Tibial nerve (tissue), 4 donors: ENCODE results near the gene FALEC. TPM values are rescaled to one million over a fixed set of nuclear protein-coding genes. Genes with fewer than 3 reads are reported as not detected.

ENCODE experiments used
- DNase-seq, 2 donors: peaks; one replicate each; pipeline ENCODE4 v3.0.0-alpha.2; 2019; ENCODE audit warnings: low spot score in 2 of 2
- H3K27ac ChIP-seq, 4 donors: fragments of 200-600 bp; sonication (generic) in 3 of 4; one replicate each; pipeline ENCODE4 v1.5.1; 2017 to 2019; ENCODE audit warnings: mild to moderate bottlenecking in 1 of 4
- H3K27me3 ChIP-seq, 2 donors: fragments of 200-600 bp; sonication (generic) in 1 of 2; one replicate each; pipeline versions ENCODE4 v1.5.1 to v1.6.0; 2017 to 2019
- H3K36me3 ChIP-seq, 3 donors: fragments of 200-600 bp; sonication (generic); one replicate each; pipeline ENCODE4 v1.5.1; 2018 to 2019
- H3K4me1 ChIP-seq, 4 donors: fragments of 200-600 bp; sonication (generic) in 3 of 4; one replicate each; pipeline ENCODE4 v1.5.1; 2017 to 2019
- H3K4me3 ChIP-seq, 4 donors: fragments of 200-600 bp; sonication (generic) in 3 of 4; one replicate each; pipeline ENCODE4 v1.5.1; 2017 to 2019; ENCODE audit warnings: mild to moderate bottlenecking in 1 of 4, moderate library complexity in 1 of 4
- H3K9me3 ChIP-seq, 4 donors: fragments of 200-600 bp; sonication (generic) in 3 of 4; one replicate each; pipeline ENCODE4 v1.5.1; 2017 to 2019
- CTCF ChIP-seq, 5 experiments: fragments of 200-600 bp in 3 of 5; fragments of 450-650 bp in 2 of 5; sonication (generic) in 3 of 5; IDR thresholded peaks; one replicate each; pipeline ENCODE4 v1.5.1; 2016 to 2019; ENCODE audit warnings: antibody characterized with exemption in 5 of 5, mild to moderate bottlenecking in 3 of 5, moderate library complexity in 2 of 5
- EP300 ChIP-seq, 2 donors: sonication (generic); formaldehyde crosslinking; IDR thresholded peaks; one replicate each; pipeline ENCODE4 v1.6.1; 2017; ENCODE audit warnings: antibody characterized with exemption in 2 of 2, mild to moderate bottlenecking in 1 of 2
- POLR2A ChIP-seq, 2 donors: fragments of 450-650 bp; IDR thresholded peaks; one replicate each; pipeline ENCODE4 v1.6.1; 2017; ENCODE audit warnings: antibody characterized with exemption in 2 of 2, mild to moderate bottlenecking in 2 of 2, moderate library complexity in 2 of 2
- WGBS, 2 donors: methylation state at CpG; one replicate each; pipeline ENCODE4 v1.1.5; 2018; 5-methylcytosine and 5-hydroxymethylcytosine counted together
- total RNA-seq, 4 donors: library from RNA; depleted of rRNA; stranded (reverse); fragments of >200 nt; gene quantifications; one replicate each; pipeline ENCODE4 v1.1.0, GENCODE V29; 2016

Gene FALEC
- total RNA-seq, 4 donors from 2014 or later, result not detected

GRCh38 chr1:150545486-150546032 lies 30.0 kb downstream of the FALEC start:
- H3K9me3 ChIP-seq, result no peaks in the 10 kb centered on the region
- no peaks in the 10 kb centered on the region for H3K27me3 ChIP-seq
- DNase-seq, result no peak
- no peak overlapping the region for H3K27ac ChIP-seq
- peaks cover 0 to 23% (median 7%) of the 10 kb centered on the region in 4 donors for H3K4me1 ChIP-seq
- WGBS, 2 donors, result 79 to 84% methylated on average over 6 of the region's 6 CpGs
- TF ChIP-seq CTCF (IDR thresholded peaks at IDR 0.05) (no peak), POLR2A (IDR thresholded peaks at IDR 0.05) (no peak), EP300 (IDR thresholded peaks at IDR 0.05) (no peak)
- no peak overlapping the region for H3K4me3 ChIP-seq
- H3K36me3 ChIP-seq, result no peaks in the 10 kb centered on the region

GRCh38 chr1:150546294-150546937 lies 30.9 kb downstream of the FALEC start:
- Histone ChIP-seq H3K27me3 (no peaks in the 10 kb centered on the region), H3K4me3 (no peak overlapping the region), H3K27ac (no peak overlapping the region), H3K36me3 (no peaks in the 10 kb centered on the region), H3K4me1 (peaks cover 0 to 31% (median 11%) of the 10 kb centered on the region in 4 donors), H3K9me3 (no peaks in the 10 kb centered on the region)
- TF ChIP-seq CTCF (IDR thresholded peaks at IDR 0.05) (no peak), POLR2A (IDR thresholded peaks at IDR 0.05) (no peak), EP300 (IDR thresholded peaks at IDR 0.05) (no peak)
- 87 to 90% methylated on average over 16 of the region's 16 CpGs for WGBS, 2 donors
- DNase-seq, result no peak

GRCh38 chr1:150548324-150548631 lies 32.7 kb downstream of the FALEC start:
- WGBS, 2 donors, result 50 to 55% methylated on average over 4 of the region's 4 CpGs
- peaks cover 0 to 50% (median 27%) of the 10 kb centered on the region in 4 donors for H3K4me1 ChIP-seq
- TF ChIP-seq CTCF (IDR thresholded peaks at IDR 0.05) (no peak), POLR2A (IDR thresholded peaks at IDR 0.05) (no peak), EP300 (IDR thresholded peaks at IDR 0.05) (no peak)
- DNase-seq, result no peak
- H3K27ac ChIP-seq, result peak overlapping the region; percentile 84 to 99 (median 97)
- H3K4me3 ChIP-seq, result peak overlapping the region; percentile 64 to 78 (median 74)
- no peaks in the 10 kb centered on the region for H3K27me3 ChIP-seq
- H3K36me3 ChIP-seq, result no peaks in the 10 kb centered on the region
- H3K9me3 ChIP-seq, result no peaks in the 10 kb centered on the region

GRCh38 chr1:150548632-150549495 lies 33.3 kb downstream of the FALEC start, which contains the start of gene ADAMTSL4:
TSS of gene ADAMTSL4 (plus strand) at chr1:150549408. CDS start at chr1:150552289, 2,881 bp downstream.
- WGBS, 2 donors, result 0% methylated on average over 50 to 66 of the region's 91 CpGs
- Histone ChIP-seq H3K27ac (peak within 1 kb of the TSS; percentile 84 to 99 (median 97)), H3K4me3 (peak within 1 kb of the TSS; percentile 64 to 78 (median 74)), H3K4me1 (peaks cover 0 to 56% (median 33%) of the 10 kb centered on the region in 4 donors), H3K9me3 (no peaks in the 10 kb centered on the region), H3K27me3 (no peaks in the 10 kb centered on the region), H3K36me3 (no peaks in the 10 kb centered on the region)
- TF ChIP-seq CTCF (IDR thresholded peaks at IDR 0.05), result peak in 2 of 5 experiments; percentile 35 to 43
- TF ChIP-seq EP300 (IDR thresholded peaks at IDR 0.05), result peak in 1 of 2 donors; percentile 38
- peak in 1 of 2 donors; percentile 14 for TF ChIP-seq POLR2A (IDR thresholded peaks at IDR 0.05)
- DNase-seq, result no peak
